HG03521 (cell line): ENCODE results near the gene PROSER3.
"Not testable (repeated sequence)": the region's sequence is repeated elsewhere in the genome, so short reads cannot be mapped to it uniquely, and the experiment has no call there.

Experiments used
- ATAC-seq: cut with Tn5 transposase; IDR thresholded peaks from one replicate; pipeline ENCODE4 v1.9.1; 2021; ENCODE audit warnings: mild to moderate bottlenecking, moderate library complexity; ENCODE audit not compliant: unreplicated experiment

Gene PROSER3

GRCh38 chr19:35789978-35790944 is 32.3 kb downstream of the PROSER3 start:
- ATAC-seq, result no peak

GRCh38 chr19:35790981-35791813 is 33.2 kb downstream of the PROSER3 start:
- no peak for ATAC-seq

DNA sequence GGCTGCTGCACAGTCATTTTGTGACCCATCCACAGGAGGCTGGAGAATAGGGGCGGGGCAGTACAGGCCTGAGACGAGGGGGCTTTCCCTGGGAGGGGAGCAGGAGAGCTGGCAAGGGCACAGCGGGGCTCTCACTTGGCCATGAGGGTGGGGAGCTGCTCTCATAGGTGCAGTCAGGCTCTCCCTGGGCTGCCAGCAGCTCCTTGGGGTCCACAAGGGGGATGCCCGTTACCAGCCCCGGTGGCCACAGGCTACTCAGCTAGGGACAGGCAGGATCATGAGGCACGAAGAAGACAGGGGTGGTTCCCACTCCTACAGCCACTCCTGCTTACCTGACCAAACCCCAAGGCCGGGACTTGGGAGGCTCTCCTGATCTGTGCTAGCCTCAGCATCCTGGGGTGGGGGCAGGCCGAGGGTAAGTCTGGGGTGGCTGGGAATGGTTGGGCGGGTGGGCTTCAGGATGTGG is 33.9 kb downstream of the PROSER3 start:
- no peak for ATAC-seq

DNA sequence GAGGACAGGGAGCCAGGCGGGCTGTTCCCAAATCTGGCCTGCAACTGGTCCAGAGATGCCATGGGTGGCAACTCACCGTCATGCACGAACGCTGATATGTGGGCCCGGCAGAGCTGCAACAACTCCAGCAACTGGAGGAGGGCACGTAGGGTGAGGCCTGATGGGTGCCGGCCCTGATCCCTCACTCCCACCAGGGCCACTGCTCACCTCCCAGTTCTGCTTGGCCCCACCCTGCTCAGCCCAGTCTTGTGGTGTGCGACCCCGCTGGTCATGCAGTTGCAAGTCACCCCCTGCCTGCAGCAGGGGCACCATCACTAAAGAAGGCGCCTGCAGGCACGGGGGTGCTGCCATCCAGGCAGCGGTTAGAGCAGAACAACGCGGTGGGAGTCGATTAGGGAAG is 34.3 kb downstream of the PROSER3 start:
- no peak for ATAC-seq

DNA sequence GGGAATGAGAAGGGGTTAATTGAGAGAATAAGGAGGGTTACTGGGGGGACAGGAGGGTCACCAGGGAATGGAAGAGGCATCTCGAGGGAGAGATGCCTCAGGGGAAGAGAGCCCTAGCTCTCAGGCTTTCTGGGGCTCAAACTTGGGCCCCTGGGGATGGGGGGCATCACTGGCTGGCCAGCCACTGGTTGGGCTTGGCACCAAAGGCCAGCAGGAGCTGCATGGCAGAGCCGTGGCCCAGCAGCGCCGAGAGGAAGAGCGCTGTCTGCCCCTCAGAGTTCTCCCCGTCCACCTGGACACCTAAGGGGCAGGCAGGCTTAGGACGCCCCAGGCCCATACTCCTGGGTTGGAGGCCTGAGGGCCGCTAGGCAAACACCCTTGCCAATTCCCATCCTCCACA is 34.9 kb downstream of the PROSER3 start:
- ATAC-seq, result no peak

- ATAC-seq, result no peak
Observed at GRCh38 chr19:35793381-35794165, 35.6 kb downstream of the PROSER3 start.

- ATAC-seq, result not testable (repeated sequence)
Observed at GRCh38 chr19:35795564-35795963, 37.6 kb downstream of the PROSER3 start.

DNA sequence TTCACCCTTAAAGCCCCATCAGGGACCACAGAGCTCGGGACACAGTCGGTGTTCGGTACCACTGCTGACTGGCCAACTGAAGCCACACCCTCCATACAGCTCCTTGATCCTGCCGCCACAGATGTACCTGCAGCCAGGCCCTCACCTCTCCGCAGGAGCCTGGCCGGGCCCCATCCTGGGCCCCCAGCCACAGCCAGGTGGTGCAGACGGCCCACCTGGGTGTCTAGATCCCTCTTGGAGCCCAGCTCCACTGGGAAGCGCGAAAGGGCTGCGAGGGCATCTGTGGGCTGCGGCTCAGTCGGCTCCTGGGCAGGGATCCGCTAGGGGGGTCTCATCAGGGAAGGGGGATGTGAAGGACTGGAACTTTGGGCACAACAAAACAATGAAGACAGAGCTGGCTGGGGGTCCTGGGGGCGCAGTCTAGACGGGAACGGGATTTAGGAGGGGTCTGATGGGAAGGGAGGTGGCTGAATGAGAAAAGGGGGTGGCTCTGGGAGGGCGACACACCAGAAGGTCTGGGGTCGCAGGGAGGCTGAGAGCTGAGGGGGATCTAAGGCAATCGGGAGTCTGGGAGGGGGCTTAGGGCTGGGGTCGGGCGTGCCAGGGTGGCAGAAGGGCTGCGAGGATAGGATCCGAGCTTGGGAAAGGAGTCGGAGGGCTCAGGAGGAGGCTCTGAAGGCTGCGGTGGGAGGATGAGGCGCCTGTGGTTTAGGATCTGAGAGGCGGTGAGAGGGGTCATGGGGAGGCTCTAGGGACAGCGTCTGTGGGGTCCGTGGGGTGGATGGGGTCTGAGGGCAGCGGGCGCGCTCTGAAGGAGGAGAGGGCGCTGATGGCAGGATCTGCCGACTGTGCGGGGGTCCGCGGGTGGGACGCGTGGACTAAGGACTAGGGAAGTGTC is 38.9 kb downstream of the PROSER3 start:
- ATAC-seq, result no peak

DNA sequence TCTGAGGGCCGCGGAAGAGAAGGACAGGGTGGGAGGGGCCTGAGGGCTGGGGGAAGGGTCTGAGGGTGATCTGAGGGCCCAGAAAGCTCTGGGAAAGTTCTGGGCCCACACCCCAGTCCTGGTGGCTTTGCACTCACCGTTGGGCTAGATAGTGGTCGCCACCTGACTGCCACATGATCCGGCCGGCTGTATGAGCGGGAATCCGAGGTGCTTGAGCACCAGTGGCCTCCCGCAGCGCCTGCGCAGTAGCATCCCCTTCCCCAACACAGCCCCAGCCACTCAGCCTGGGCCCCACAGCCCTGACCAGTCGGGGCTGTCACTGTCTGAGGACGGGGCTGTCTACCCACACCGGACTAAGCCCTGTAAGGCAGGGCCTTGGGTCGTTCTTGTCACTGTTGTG is 39.7 kb downstream of the PROSER3 start:
- no peak for ATAC-seq

DNA sequence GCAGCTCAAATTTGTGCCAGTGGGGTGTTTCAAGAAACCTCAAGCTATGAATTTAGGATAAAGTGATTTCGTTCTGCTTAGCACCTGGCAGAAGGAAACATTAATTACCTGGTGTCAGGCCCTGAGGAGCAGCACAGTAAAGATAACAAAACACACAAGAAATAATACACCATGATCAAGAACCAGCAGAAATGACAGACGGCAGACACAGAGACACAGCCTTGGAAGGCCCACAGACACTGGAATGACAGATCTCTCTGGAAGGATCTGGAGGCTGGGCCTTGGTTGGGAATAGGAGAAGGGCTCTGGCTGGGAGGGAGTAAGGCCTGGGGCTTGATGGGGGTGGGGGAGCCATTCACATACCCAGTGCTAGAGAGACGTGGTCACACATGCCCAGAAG is 43.9 kb downstream of the PROSER3 start:
- ATAC-seq, result no peak

- no peak for ATAC-seq
Observed at GRCh38 chr19:35805526-35806102, 47.6 kb downstream of the PROSER3 start.

GRCh38 chr19:35806597-35806996 is 48.6 kb downstream of the PROSER3 start:
- ATAC-seq, result no peak

DNA sequence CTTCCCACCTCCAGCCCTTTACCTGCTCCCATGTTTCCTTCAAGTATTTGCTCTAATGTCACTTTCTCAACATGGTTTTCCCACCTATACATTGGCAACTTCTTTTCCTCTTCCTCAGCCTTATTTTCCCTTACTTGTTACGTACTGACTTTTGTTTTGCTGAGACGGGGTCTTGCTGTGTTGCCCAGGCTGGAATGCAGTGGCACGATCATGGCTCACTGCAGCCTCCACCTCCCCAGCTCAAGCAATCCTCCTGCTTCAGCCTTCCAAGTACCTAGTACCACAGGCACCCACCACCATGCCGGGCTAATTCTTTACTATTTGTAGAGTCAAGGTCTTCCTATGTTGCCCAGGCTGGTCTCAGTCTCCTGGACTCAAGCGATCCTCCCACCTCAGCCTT is 49.7 kb downstream of the PROSER3 start:
- ATAC-seq, result no peak

DNA sequence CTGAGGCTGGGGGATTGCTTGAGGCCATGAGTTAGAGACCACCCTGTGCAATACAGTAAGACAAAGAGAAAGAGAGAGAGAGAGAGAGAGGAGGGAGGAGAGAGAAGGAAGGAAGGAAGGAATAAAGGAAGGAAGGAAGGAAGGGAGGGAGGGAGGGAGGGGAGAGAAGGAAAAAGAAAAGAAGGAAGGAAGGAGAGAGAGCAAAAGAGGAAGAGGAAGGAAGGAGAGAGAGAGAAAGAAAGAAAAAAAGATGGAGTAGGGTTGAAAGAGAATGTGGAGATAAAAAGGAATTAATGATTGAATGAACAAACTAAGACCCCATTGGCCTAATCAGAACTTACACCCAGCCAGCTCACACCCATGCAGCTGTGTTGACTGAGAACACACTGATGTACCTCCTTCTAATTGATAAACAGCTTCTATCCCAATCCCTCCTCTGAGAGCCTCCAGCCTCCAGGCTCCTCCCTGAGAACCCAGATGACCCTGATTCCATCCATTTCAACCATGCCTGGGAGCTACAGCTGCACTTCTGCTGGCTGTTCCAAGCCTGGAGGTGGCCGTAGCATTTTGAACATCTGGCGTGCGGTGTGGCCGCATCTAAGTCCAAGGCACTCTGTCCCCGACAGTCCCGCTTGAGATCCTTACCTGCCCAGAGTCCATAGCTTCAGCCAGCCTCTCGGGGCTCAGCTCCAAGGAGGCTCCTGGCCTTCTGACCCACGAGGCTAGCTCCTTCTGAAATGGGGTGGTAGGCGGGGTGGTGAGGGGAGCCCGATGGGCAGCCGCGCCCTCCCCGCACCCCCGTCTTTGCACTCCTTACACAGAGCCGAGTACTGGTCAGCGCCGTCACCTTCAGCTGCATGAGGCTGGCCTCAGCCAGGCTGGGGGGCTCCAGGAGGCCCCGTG is 53.6 kb downstream of the PROSER3 start:
- no peak for ATAC-seq

DNA sequence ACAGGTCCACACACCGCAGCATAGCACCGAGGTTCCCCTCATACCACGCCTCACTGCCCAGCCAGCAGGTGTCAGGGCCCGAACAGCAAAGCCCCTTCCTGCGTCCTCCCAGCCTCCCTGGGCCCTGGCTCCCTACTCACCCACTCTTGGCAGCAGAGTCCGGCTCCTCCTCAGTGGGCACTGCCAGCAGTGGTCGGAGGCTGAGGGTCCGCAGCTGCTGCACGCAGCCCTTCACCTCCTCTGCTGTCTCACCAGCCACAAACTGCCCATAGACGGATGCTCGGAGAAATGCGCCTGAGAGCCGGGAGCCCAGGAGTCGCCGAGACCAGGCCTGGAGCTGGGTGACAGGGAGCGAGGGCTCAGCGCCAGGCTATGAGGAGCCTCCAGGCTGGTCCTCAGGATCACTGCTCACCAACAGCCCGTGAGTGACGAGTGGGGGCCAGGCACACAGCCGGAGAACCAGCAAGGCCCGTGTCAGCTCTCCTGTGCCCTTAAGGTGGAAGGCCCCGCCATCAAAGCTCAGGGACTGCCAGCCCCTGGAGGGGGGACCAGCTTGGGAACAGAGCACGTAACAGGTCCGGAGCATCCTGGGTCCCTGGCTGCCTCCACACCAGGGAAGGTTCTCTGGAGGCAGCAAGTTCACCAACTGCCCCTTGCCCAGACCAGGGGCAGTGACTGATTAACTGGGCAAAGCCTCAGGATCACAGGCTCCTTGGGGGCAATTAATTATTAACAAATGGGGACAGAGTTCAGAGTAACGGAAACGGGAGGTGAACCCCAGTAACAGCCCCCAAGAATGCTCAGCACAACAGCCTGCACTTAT is 54.5 kb downstream of the PROSER3 start, which contains the start of gene PRODH2:
Gene PRODH2 (minus strand): TSS at position 626 of the 823 bp plus-strand sequence. CDS start 40 bp downstream, at position 586.
- no peak for ATAC-seq

- ATAC-seq, result no peak
Observed at GRCh38 chr19:35813043-35813890, 55.3 kb downstream of the PROSER3 start.

DNA sequence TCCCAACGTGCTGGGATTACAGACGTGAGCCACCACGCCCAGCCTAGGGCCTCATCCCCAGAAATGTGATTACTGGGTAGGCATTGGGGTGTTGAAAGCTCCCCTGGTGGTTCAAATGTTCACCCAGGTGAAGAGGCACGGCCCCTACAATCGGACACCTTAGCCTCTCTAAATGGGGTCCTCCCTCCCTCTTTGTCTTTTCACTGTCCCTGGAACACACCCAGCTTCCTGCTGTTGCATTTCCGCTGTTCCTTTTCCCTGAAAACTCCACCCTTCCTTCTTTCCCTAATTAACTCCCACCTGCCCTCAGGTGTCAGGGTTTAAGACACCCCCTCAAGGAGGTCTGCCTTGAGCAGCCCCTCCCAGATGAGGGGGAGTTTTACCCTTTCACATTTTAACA is 58.3 kb downstream of the PROSER3 start:
- no peak for ATAC-seq
